ENCODE results near the gene PTGES2.

The PTGES2 gene

GRCh38 chr9:128168731-128169308, 41.3 kb upstream of the PTGES2 start:
- no peak for TF ChIP-seq CTBP1 (IDR thresholded peaks at IDR 0.05; ENCODE audit: borderline replicate concordance)
- TF ChIP-seq FOXM1 (IDR thresholded peaks at IDR 0.05; ENCODE audit: borderline replicate concordance), result no peak
- TF ChIP-seq SUZ12 (IDR thresholded peaks at IDR 0.05), result no peak
- no peak for TF ChIP-seq FOXK2 (IDR thresholded peaks at IDR 0.05)
- TF ChIP-seq FOXA1 (IDR thresholded peaks at IDR 0.05), result no peak
- no peak for TF ChIP-seq LEF1 (IDR thresholded peaks at IDR 0.05; ENCODE audit: borderline replicate concordance)
- CTCF ChIA-PET, result no interaction called here
- POLR2A ChIA-PET, result interaction anchor here (1.3 kb wide), 2 partner anchors 9 to 22 kb away, joined by 4 read pairs; no protein-coding TSS in a partner anchor
- no peak for DNase-seq (ENCODE audit: extremely low spot score)

GRCh38 chr9:128167209-128167608, 39.7 kb upstream of the PTGES2 start:
- no peak for TF ChIP-seq ELF4 (IDR thresholded peaks at IDR 0.05)
- no peak for TF ChIP-seq FOXK2 (IDR thresholded peaks at IDR 0.05)
- TF ChIP-seq ZNF384 (IDR thresholded peaks at IDR 0.05), result no peak
- TF ChIP-seq LEF1 (IDR thresholded peaks at IDR 0.05; ENCODE audit: borderline replicate concordance), result no peak
- TF ChIP-seq HDGF (IDR thresholded peaks at IDR 0.05; ENCODE audit: borderline replicate concordance), result no peak
- no peak for TF ChIP-seq FOXM1 (IDR thresholded peaks at IDR 0.05; ENCODE audit: borderline replicate concordance)
- CTCF ChIA-PET, result no interaction called here

GRCh38 chr9:128166169-128166568, 38.6 kb upstream of the PTGES2 start:
- POLR2A ChIA-PET, result no interaction called here
- CTCF ChIA-PET, result no interaction called here
- DNase-seq (ENCODE audit: extremely low spot score), result no peak
- TF ChIP-seq HDGF (IDR thresholded peaks at IDR 0.05; ENCODE audit: borderline replicate concordance) (no peak), ELF4 (IDR thresholded peaks at IDR 0.05) (no peak), SUZ12 (IDR thresholded peaks at IDR 0.05) (no peak), FOXK2 (IDR thresholded peaks at IDR 0.05) (no peak), NFRKB (IDR thresholded peaks at IDR 0.05) (no peak), BHLHE40 (IDR thresholded peaks at IDR 0.05; ENCODE audit: borderline replicate concordance) (no peak), TARDBP (IDR thresholded peaks at IDR 0.05) (no peak), L3MBTL2 (conservative IDR thresholded peaks at IDR 0.05) (no peak), PKNOX1 (IDR thresholded peaks at IDR 0.05) (no peak), CTBP1 (IDR thresholded peaks at IDR 0.05; ENCODE audit: borderline replicate concordance) (no peak), ARNT (IDR thresholded peaks at IDR 0.05) (no peak), FOXA1 (IDR thresholded peaks at IDR 0.05) (no peak), LEF1 (IDR thresholded peaks at IDR 0.05; ENCODE audit: borderline replicate concordance) (no peak), ZNF384 (IDR thresholded peaks at IDR 0.05) (no peak), SP1 (IDR thresholded peaks at IDR 0.05) (no peak), FOXM1 (IDR thresholded peaks at IDR 0.05; ENCODE audit: borderline replicate concordance) (no peak)

More at GRCh38 chr9:128167209-128167608, 39.7 kb upstream of the PTGES2 start:
- DNase-seq (ENCODE audit: extremely low spot score), result no peak
- POLR2A ChIA-PET, result no interaction called here

GRCh38 chr9:128164307-128164885, 36.9 kb upstream of the PTGES2 start:
- TF ChIP-seq FOXM1 (IDR thresholded peaks at IDR 0.05; ENCODE audit: borderline replicate concordance) (no peak), PKNOX1 (IDR thresholded peaks at IDR 0.05) (no peak), BHLHE40 (IDR thresholded peaks at IDR 0.05; ENCODE audit: borderline replicate concordance) (no peak), HDGF (IDR thresholded peaks at IDR 0.05; ENCODE audit: borderline replicate concordance) (no peak)
- no peak for DNase-seq (ENCODE audit: extremely low spot score)
- ChIA-PET CTCF (no interaction called here), POLR2A (no interaction called here)

- ChIA-PET CTCF (no interaction called here), POLR2A (no interaction called here)
- no peak for DNase-seq (ENCODE audit: extremely low spot score)
- TF ChIP-seq FOXM1 (IDR thresholded peaks at IDR 0.05; ENCODE audit: borderline replicate concordance) (no peak), L3MBTL2 (conservative IDR thresholded peaks at IDR 0.05) (no peak), NFRKB (IDR thresholded peaks at IDR 0.05) (no peak), LEF1 (IDR thresholded peaks at IDR 0.05; ENCODE audit: borderline replicate concordance) (no peak), SP1 (IDR thresholded peaks at IDR 0.05) (no peak), ELF4 (IDR thresholded peaks at IDR 0.05) (no peak), ARNT (IDR thresholded peaks at IDR 0.05) (no peak)
Observed at GRCh38 chr9:128163523-128164306, 36.2 kb upstream of the PTGES2 start.

- ChIA-PET CTCF (no interaction called here), POLR2A (no interaction called here)
- TF ChIP-seq FOXM1 (IDR thresholded peaks at IDR 0.05; ENCODE audit: borderline replicate concordance), result no peak
- TF ChIP-seq FOXK2 (IDR thresholded peaks at IDR 0.05), result no peak
- TF ChIP-seq PKNOX1 (IDR thresholded peaks at IDR 0.05), result no peak
- TF ChIP-seq LEF1 (IDR thresholded peaks at IDR 0.05; ENCODE audit: borderline replicate concordance), result no peak
- TF ChIP-seq SP1 (IDR thresholded peaks at IDR 0.05), result no peak
- TF ChIP-seq BHLHE40 (IDR thresholded peaks at IDR 0.05; ENCODE audit: borderline replicate concordance), result no peak
- no peak for TF ChIP-seq HDGF (IDR thresholded peaks at IDR 0.05; ENCODE audit: borderline replicate concordance)
- no peak for TF ChIP-seq L3MBTL2 (conservative IDR thresholded peaks at IDR 0.05)
- no peak for TF ChIP-seq ARNT (IDR thresholded peaks at IDR 0.05)
- no peak for DNase-seq (ENCODE audit: extremely low spot score)
Observed at GRCh38 chr9:128163027-128163515, 35.5 kb upstream of the PTGES2 start.

Data from HEK293T (cell line).